Activated T-helper 1 cell treated with Interleukin-2 at 50 U/mL for 16 hours (primary cell): Measurements from ENCODE around the gene PPP2R2B.

Experiments used
- DNase-seq: peaks from one replicate; pipeline ENCODE4 v3.0.0-alpha.2; 2020; ENCODE audit warnings: low read depth

PPP2R2B gene

GRCh38 chr5:146699138-146699537 is 179.4 kb downstream of the PPP2R2B start:
- DNase-seq = no peak

GRCh38 chr5:146698651-146699050 is 179.9 kb downstream of the PPP2R2B start:
- no peak for DNase-seq

GRCh38 chr5:146697211-146697610 is 181.3 kb downstream of the PPP2R2B start:
- DNase-seq = no peak

GRCh38 chr5:146695646-146696045 is 182.9 kb downstream of the PPP2R2B start:
- no peak for DNase-seq

GRCh38 chr5:146690880-146691355 is 187.6 kb downstream of the PPP2R2B start:
- DNase-seq = no peak

GRCh38 chr5:146687630-146688029 is 190.9 kb downstream of the PPP2R2B start:
- DNase-seq = no peak

GRCh38 chr5:146683861-146684260 is 194.7 kb downstream of the PPP2R2B start:
- no peak for DNase-seq

GRCh38 chr5:146682899-146683532 is 195.5 kb downstream of the PPP2R2B start:
- DNase-seq = no peak

- DNase-seq = no peak
These were observed 196.9 kb downstream of the PPP2R2B start for GRCh38 chr5:146681585-146682105.

- DNase-seq = no peak
These were observed 197.5 kb downstream of the PPP2R2B start for GRCh38 chr5:146680846-146681584.

- DNase-seq = no peak
These were observed 202.9 kb downstream of the PPP2R2B start for GRCh38 chr5:146675636-146676035.

- no peak for DNase-seq
These were observed 205.7 kb downstream of the PPP2R2B start for GRCh38 chr5:146672866-146673265.

GRCh38 chr5:146671561-146672295 is 206.8 kb downstream of the PPP2R2B start:
- no peak for DNase-seq

GRCh38 chr5:146669656-146670055 is 208.9 kb downstream of the PPP2R2B start:
- no peak for DNase-seq

GRCh38 chr5:146667633-146668272 is 210.8 kb downstream of the PPP2R2B start:
- no peak for DNase-seq

- DNase-seq = no peak
These were observed 216.3 kb downstream of the PPP2R2B start for GRCh38 chr5:146662229-146662628.

GRCh38 chr5:146660376-146660960 is 218.1 kb downstream of the PPP2R2B start:
- DNase-seq = no peak

GRCh38 chr5:146659961-146660360 is 218.6 kb downstream of the PPP2R2B start:
- DNase-seq = no peak

- DNase-seq = no peak
These were observed 221.9 kb downstream of the PPP2R2B start for GRCh38 chr5:146656703-146657102.

GRCh38 chr5:146653560-146653959 is 225.0 kb downstream of the PPP2R2B start:
- no peak for DNase-seq

GRCh38 chr5:146652547-146652946 is 226.0 kb downstream of the PPP2R2B start:
- no peak for DNase-seq
